HEK293 (cell line): ENCODE measurements around the gene RNF39.

Source experiments
- CTCF ChIA-PET: fragments of 350-600 bp; formaldehyde crosslinking; extraction: SDS; loops from one replicate; lab custom pipeline; 2021; ENCODE audit warnings: antibody characterized with exemption; lab: Yijun Ruan, JAX
- POLR2A ChIA-PET: fragments of 300-600 bp; formaldehyde crosslinking; extraction: SDS; loops from one replicate; lab custom pipeline; 2020; ENCODE audit warnings: antibody characterized with exemption, inconsistent platforms; lab: Yijun Ruan, JAX
- H3K27ac ChIP-seq: fragments of 200-500 bp; sonication (Bioruptor generic); 2 replicates; pipeline ENCODE4 v1.5.1; 2014; ENCODE audit warnings: low read depth, low read length, control low read depth, inconsistent platforms; ENCODE audit errors: extremely low read depth
- H3K36me3 ChIP-seq, 2 experiments: fragments of 200-500 bp in 1 of 2; sonication (Bioruptor generic) in 1 of 2; 1 replicate in 1 of 2; 2 replicates in 1 of 2; pipeline ENCODE4 v1.5.1; 2014 to 2017; ENCODE audit warnings: inconsistent platforms in 2 of 2, low read length in 2 of 2; ENCODE audit not compliant: control insufficient read depth in 2 of 2, insufficient read depth in 1 of 2
- H3K4me1 ChIP-seq: fragments of 200-500 bp; sonication (Bioruptor generic); 2 replicates; pipeline ENCODE4 v1.5.1; 2014; ENCODE audit warnings: mild to moderate bottlenecking, low read length, inconsistent platforms; ENCODE audit not compliant: control insufficient read depth, insufficient read depth
- H3K4me3 ChIP-seq: 2 replicates; pipeline ENCODE4 v1.5.1; 2011; ENCODE audit warnings: low read depth, mild to moderate bottlenecking, control low read depth, low read length, moderate library complexity
- H3K9me3 ChIP-seq: fragments of 200-500 bp; sonication (Bioruptor generic); 2 replicates; pipeline ENCODE4 v1.5.1; 2014; ENCODE audit warnings: low read depth, low read length, inconsistent platforms; ENCODE audit not compliant: control insufficient read depth, insufficient read depth
- MYNN ChIP-seq: fragments of 450-650 bp; formaldehyde crosslinking; IDR thresholded peaks from 2 replicates; pipeline ENCODE4 v1.5.1; 2016; ENCODE audit warnings: missing biosample characterization, missing genetic modification characterization, borderline replicate concordance
- OSR2 ChIP-seq: fragments of 450-650 bp; formaldehyde crosslinking; IDR thresholded peaks from 2 replicates; pipeline ENCODE4 v1.5.1; 2016; ENCODE audit warnings: missing biosample characterization, missing genetic modification characterization
- TCF7L2 ChIP-seq: IDR thresholded peaks from 2 replicates; pipeline ENCODE4 v1.6.1; 2011; ENCODE audit warnings: low read depth, mild to moderate bottlenecking, inconsistent platforms, low read length, moderate library complexity, borderline replicate concordance
- YY1 ChIP-seq: fragments of 450-650 bp; formaldehyde crosslinking; IDR thresholded peaks from 2 replicates; pipeline ENCODE4 v1.5.1; 2018; ENCODE audit warnings: missing biosample characterization, missing genetic modification characterization
- ZBTB21 ChIP-seq: fragments of 450-650 bp; formaldehyde crosslinking; IDR thresholded peaks from 2 replicates; pipeline ENCODE4 v1.5.1; 2017; ENCODE audit warnings: missing biosample characterization, missing genetic modification characterization
- ZNF10 ChIP-seq: fragments of 450-650 bp; formaldehyde crosslinking; IDR thresholded peaks from 2 replicates; pipeline ENCODE4 v1.5.1; 2017; ENCODE audit warnings: missing biosample characterization, missing genetic modification characterization
- ZNF114 ChIP-seq: fragments of 450-650 bp; formaldehyde crosslinking; IDR thresholded peaks from 2 replicates; pipeline ENCODE4 v1.5.0; 2017; ENCODE audit warnings: missing biosample characterization, missing genetic modification characterization
- ZNF292 ChIP-seq: fragments of 450-650 bp; formaldehyde crosslinking; IDR thresholded peaks from 2 replicates; pipeline ENCODE4 v1.5.1; 2016; ENCODE audit warnings: low read depth, missing biosample characterization, missing genetic modification characterization, borderline replicate concordance
- ZNF341 ChIP-seq: fragments of 450-650 bp; formaldehyde crosslinking; IDR thresholded peaks from 2 replicates; pipeline ENCODE4; 2016; ENCODE audit warnings: low read depth, missing biosample characterization, missing genetic modification characterization
- ZNF501 ChIP-seq: fragments of 450-650 bp; formaldehyde crosslinking; IDR thresholded peaks from 2 replicates; pipeline ENCODE4 v1.5.1; 2016; ENCODE audit warnings: missing biosample characterization, missing genetic modification characterization
- ZNF510 ChIP-seq: fragments of 450-650 bp; formaldehyde crosslinking; IDR thresholded peaks from 2 replicates; pipeline ENCODE4 v1.5.1; 2018; ENCODE audit warnings: mild to moderate bottlenecking, missing genetic modification characterization, missing biosample characterization; ENCODE audit not compliant: insufficient replicate concordance
- ZNF514 ChIP-seq: fragments of 450-650 bp; formaldehyde crosslinking; IDR thresholded peaks from 2 replicates; pipeline ENCODE4 v1.5.1; 2016; ENCODE audit warnings: missing biosample characterization, missing genetic modification characterization
- ZNF521 ChIP-seq: fragments of 450-650 bp; formaldehyde crosslinking; IDR thresholded peaks from 2 replicates; pipeline ENCODE4 v1.5.1; 2017; ENCODE audit warnings: missing biosample characterization, mild to moderate bottlenecking, missing genetic modification characterization
- ZNF600 ChIP-seq: fragments of 450-650 bp; formaldehyde crosslinking; IDR thresholded peaks from 2 replicates; pipeline ENCODE4 v1.5.1; 2016; ENCODE audit warnings: missing biosample characterization, missing genetic modification characterization
- ZNF639 ChIP-seq: fragments of 450-650 bp; formaldehyde crosslinking; IDR thresholded peaks from 2 replicates; pipeline ENCODE4 v1.5.1; 2016; ENCODE audit warnings: missing biosample characterization, missing genetic modification characterization
- ZNF670 ChIP-seq: fragments of 450-650 bp; formaldehyde crosslinking; IDR thresholded peaks from 2 replicates; pipeline ENCODE4 v1.5.1; 2016; ENCODE audit warnings: missing biosample characterization, missing genetic modification characterization, low read depth
- ZNF776 ChIP-seq: fragments of 450-650 bp; formaldehyde crosslinking; IDR thresholded peaks from 2 replicates; pipeline ENCODE4 v1.5.0; 2017; ENCODE audit warnings: missing biosample characterization, missing genetic modification characterization, borderline replicate concordance
- ZSCAN16 ChIP-seq: fragments of 450-650 bp; formaldehyde crosslinking; IDR thresholded peaks from 2 replicates; pipeline ENCODE4 v1.5.1; 2016; ENCODE audit warnings: missing biosample characterization, missing genetic modification characterization

The RNF39 gene

GRCh38 chr6:30112402-30112994 is 36.9 kb upstream of the RNF39 start:
- CTCF ChIA-PET = interaction anchor here (1.0 to 6.8 kb wide), 4 partner anchors 8 to 58 kb away, joined by 3 to 78 read pairs (median 19); no protein-coding TSS in a partner anchor
- no peak overlapping the region for H3K27ac ChIP-seq
- POLR2A ChIA-PET = no interaction called here

GRCh38 chr6:30111266-30111856 is 35.8 kb upstream of the RNF39 start:
- CTCF ChIA-PET = interaction anchor here (0.6 to 6.8 kb wide), 4 partner anchors 8 to 279 kb away, joined by 3 to 78 read pairs (median 3); no protein-coding TSS in a partner anchor
- no peaks in the 10 kb centered on the region for H3K9me3 ChIP-seq
- POLR2A ChIA-PET = interaction anchor here (0.8 kb wide), 1 partner anchor 9 kb away, joined by 3 read pairs; no protein-coding TSS in a partner anchor
- no peak overlapping the region for H3K4me3 ChIP-seq
- no peak overlapping the region for H3K27ac ChIP-seq
- TF ChIP-seq ZSCAN16 (tag by site-specific recombination) (no peak), MYNN (no peak), ZNF510 (tag by site-specific recombination) (no peak), ZNF114 (tag by site-specific recombination) (no peak), ZNF10 (no peak), ZNF670 (no peak), ZBTB21 (tag by site-specific recombination) (no peak), ZNF501 (tag by site-specific recombination) (no peak), OSR2 (tag by site-specific recombination) (no peak), ZNF521 (tag by site-specific recombination) (no peak), ZNF776 (tag by site-specific recombination) (no peak), ZNF639 (tag by site-specific recombination) (no peak), TCF7L2 (no peak)
- TF ChIP-seq, all 188 proteins: peak for 0
- H3K36me3 ChIP-seq = no peaks in the 10 kb centered on the region
- H3K4me1 ChIP-seq = no peaks in the 10 kb centered on the region

More at GRCh38 chr6:30112402-30112994, 36.9 kb upstream of the RNF39 start:
- Histone ChIP-seq H3K9me3 (no peaks in the 10 kb centered on the region), H3K36me3 (no peaks in the 10 kb centered on the region), H3K4me1 (no peaks in the 10 kb centered on the region), H3K4me3 (no peak overlapping the region)
- TF ChIP-seq ZNF600 (tag by site-specific recombination) (peak; percentile 33; the same call in 1 of the 2 replicates), YY1 (tag by site-specific recombination) (no peak), ZNF292 (tag by site-specific recombination) (no peak)

GRCh38 chr6:30104661-30105060 is 29.1 kb upstream of the RNF39 start:
- Histone ChIP-seq H3K27ac (no peak overlapping the region), H3K36me3 (no peaks in the 10 kb centered on the region), H3K9me3 (no peaks in the 10 kb centered on the region), H3K4me3 (no peak overlapping the region), H3K4me1 (peaks cover 7% of the 10 kb centered on the region; the same call in 1 of the 2 replicates)
- ChIA-PET CTCF (interaction anchor here (0.6 to 5.7 kb wide), 22 partner anchors 10 to 349 kb away, joined by 3 to 200 read pairs (median 5); partner anchors contain the start of genes POLR1H, TRIM31 and TRIM40), POLR2A (interaction anchor here (0.6 to 2.7 kb wide), 3 partner anchors 26 to 1723 kb away, joined by 3 to 20 read pairs (median 4); partner anchors contain the start of genes HSPA1B and TRIM39)
- TF ChIP-seq ZNF341 (tag by site-specific recombination) (peak; percentile 22; the same call in 1 of the 2 replicates), ZNF514 (tag by site-specific recombination) (no peak)
